HG03097 (cell line): ENCODE measurements around the gene ARHGEF1.

Experiments used
- ATAC-seq: cut with Tn5 transposase; IDR thresholded peaks from one replicate; pipeline ENCODE4 v1.9.1; 2021; ENCODE audit not compliant: unreplicated experiment, low FRiP score

ARHGEF1 gene

DNA sequence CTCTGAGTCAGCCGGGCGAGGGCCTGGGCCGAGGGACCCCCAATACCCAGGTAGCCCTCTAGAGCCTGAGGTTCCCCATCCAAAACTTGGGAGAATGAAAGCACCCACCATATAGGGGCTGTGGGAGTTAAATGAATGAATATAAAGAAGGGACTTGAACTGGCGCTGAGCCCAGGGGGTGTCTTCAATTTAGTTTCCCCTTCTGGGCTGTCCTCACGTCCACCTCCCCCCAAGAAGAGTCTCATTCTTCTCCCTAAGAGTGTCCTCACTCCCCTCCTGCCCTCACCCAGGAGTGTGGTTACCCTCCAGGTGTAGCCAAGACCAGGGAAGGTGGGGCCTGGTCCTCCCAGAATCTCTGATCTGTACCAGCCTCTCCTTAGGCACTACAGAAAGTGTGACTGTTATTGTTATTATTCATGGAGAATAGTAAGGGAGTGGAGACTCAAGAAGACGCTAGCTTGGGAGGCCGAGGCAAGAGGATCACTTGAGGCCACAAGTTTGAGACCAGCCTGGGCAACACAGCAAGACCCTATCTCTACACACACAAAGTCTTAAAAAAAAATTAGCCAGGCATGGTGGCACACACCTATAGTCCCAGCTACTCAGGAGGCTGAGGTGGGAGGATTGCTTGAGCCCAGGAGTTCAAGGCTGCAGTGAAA is 3.2 kb upstream of the ARHGEF1 start:
- no peak for ATAC-seq

- ATAC-seq, result no peak
Measured at GRCh38 chr19:41880329-41880708, 2.7 kb upstream of the ARHGEF1 start.

DNA sequence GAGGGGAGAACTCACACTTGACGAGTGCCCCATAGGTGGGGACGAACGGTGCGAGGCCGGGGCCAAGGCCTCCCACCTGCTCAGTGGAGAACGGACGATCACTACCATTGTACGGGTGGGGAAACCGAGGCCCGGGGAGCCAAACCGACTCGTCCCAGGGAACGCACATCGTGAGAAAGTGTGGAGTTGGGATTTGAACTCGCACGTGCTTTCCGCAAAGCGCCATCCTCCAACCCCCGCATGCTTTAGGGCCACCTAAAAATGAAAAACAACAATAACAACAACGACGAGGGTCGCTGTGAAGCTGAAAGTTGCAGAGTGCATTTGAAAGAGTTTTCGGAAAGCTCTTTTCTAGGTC is 458 bp downstream of the ARHGEF1 start:
- ATAC-seq, result no peak

DNA sequence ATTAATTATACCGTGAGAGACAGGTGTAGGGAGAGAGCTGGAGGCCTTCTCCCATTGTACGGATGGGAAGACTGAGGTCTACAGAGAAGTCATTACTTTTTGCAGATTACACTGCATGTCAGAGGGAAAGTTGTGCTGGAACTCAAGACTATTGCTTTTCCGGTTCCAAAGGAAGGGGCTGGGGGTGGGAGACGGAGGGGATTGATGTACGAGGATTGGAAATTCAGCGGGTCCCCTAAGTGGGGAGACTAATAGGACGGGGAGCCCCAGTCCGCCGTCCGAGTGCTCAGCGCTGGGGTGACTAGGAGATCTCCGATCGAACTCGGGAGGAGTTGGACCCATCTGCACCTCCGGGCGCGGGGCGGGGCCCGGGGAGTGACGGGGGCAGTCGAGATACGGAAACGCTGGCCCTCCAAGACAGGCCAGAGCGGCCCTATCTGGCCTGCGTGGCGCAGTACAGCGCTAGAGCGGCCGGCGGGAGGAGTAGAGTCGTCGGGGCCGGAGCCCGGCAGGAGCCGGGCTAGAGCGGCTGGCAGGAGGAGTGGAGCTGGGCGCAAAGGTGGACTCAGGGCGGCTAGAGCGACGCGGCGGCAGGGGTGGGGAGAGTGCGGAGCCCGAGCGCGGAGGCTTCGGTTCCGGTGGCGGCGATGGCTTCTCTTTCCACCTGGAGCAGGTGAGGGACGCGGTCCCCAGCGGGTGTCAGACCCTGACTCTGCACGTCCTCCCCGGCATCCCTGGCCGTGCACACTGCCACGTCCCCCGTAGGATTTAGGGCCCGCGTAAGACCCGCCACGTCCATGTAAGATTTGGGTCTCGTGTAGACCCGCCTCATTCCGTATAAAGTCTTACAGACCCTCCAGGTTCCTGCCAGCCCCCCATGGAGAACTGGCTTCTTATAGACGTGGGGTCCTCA is 1.1 kb downstream of the ARHGEF1 start:
- ATAC-seq, result peak; percentile 59

DNA sequence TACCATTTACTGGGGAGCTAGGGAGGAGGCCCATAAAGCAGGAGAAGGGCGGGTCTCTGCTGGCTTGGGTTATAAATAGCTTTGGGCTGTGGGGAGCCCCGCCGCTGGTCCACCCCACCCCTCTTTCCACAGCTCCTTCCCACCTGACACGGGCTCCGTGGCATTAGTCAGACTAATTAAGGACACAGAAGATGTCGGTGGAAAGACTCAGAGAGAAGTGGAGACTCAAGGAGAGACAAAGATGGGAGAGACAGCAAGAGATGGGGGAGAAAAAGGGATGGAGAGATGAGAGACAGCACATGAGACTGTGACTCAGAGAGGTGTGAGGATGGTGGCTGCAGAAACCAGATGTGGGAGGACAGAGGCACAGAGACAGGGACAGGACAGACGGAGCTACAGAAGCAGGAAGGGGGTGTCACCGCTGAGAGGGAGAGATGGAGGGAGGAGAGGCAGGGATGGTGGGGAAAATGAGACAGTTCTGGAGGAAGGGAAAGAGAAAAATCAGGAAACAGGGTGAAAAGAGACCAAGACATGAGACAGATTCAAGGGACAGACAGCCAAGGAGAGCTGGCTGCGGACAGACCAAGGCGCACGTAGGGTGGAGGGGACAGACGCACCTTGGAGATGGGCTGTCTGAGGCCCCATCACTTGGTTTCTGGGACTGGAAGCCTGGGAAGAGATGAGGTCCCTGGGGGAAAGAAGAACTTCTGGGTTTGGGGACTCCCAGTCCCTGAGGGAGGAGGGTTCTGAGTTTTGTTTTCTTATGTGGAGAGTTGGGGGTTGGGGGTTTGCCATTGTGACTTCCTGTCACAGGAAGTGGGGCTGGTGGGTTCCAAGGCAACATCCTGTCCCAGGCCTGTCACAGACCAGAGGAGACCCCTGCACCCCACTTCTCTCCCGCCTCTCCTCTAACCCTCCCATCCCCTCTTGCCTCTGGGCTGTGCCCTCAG is 4.1 kb downstream of the ARHGEF1 start:
- no peak for ATAC-seq

DNA sequence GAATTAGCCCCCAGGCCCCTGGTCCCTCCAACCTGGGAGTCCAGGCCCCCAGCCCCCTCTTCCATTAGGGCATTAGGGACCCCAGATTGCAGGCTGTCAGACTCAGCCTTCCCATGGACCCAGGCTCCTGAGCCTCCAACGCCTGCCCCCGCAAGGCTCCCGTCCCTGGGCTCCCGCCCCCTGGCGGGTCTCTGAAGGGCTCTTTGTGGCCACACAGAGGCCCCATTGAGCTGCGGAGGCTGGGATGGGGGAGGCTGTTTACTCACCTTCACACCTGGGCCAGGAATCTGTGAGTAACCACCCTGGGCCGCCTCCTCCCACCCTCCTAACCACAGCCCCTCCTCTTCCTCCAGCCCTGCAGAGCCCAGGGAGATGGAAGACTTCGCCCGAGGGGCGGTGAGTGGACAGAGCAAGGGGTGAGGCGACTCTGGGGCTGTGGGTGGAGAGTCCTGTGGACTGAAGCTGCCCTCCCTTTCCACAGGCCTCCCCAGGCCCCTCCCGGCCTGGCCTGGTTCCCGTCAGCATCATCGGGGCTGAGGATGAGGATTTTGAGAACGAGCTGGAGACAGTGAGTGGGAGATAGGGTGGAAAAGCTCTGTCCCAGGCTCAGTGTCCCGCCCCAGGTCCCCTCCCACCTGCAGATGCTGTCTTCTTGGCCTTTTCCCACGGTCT is 4.9 kb downstream of the ARHGEF1 start:
- ATAC-seq, result no peak

DNA sequence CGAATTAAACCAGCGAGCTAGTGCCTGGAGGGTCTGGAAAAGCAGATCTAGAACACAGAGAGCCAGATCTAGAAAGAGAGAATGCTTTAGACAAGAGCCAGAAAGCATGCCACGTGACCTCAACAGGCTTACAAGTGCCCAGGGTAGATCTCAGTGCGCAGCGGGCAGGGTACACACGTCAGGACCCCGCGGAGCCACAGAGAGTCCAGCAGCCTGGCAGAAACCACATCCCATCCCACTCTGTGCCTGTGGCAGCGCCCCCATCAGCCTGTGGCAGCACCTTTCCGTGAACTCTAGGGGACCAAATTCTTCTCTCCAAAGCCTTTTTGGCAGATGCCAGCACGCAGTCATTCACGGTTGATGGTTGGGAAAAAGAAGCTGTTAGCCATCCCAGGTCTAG is 5.9 kb downstream of the ARHGEF1 start:
- no peak for ATAC-seq

DNA sequence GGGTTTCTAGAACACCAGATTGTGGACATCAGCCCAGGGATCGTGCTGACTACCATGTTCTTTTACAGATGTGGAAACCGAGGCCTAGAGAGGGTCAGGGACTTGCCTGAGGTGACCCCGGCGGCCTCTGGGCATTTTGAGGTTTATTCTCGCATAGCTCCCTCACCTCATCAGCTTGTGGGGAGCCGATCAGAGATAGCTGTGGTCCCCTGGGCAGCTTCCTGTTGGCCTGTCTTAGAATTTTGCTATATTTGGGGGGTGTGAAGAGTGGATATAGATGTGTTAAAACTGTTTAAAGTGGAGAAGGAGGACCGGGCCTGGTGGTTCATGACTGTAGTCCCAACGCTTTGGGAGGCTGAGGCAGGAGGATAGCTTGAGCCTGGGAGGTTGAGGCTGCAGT is 6.9 kb downstream of the ARHGEF1 start:
- no peak for ATAC-seq

DNA sequence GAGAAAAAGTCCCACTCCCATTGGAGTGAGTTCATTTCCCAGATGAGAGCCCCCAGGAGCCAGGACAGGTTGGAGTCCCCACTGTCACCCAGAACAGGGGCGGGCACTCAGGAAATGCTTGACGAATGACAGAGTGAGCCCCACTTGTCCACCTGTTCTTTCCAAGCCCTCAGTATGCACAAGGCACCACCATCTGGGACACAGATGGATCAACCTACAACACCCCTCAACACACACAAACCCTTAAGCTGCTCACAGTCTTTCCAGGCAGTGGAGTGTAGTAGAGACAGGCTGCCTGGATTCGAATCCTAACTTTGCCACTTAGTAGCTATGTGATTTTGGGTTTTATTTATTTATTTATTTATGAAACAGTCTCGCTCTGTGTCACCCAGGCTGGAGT is 8.0 kb downstream of the ARHGEF1 start:
- ATAC-seq, result no peak

GRCh38 chr19:41892173-41892902 is 9.4 kb downstream of the ARHGEF1 start:
- ATAC-seq, result no peak

DNA sequence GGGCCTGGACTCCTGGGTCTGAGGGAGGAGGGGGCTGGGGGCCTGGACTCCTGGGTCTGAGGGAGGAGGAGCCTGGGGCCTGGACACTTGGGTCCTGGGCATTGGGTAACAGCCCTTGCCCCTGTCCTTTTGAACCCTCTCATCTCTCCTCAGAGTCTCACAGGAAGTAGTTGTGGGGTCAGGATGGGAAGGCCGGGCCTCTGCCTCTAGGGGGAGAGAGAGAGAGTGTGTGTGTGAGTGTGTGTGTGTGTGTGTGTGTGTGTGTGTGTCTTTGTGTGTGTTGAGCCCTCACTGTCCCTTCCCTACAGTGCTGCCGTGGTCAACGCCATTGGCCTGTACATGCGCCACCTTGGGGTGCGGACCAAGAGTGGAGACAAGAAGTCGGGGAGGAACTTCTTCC is 10.9 kb downstream of the ARHGEF1 start:
- ATAC-seq, result no peak

DNA sequence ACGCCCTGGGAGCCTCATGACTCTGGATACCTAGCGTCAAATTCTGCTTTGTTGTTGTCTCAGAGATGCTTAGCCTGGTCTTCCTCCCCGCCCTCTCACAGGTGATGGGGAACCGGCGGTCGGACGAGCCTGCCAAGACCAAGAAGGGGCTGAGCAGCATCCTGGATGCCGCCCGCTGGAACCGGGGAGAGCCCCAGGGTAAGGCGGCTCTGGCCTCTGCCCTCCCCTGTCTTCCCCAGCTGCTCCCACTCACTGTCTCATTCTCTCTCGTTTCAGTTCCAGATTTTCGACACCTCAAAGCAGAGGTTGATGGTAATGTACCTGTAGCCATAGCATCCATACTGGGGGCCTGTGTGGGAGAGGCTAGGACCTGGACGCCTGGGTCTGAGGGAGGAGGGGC is 11.4 kb downstream of the ARHGEF1 start:
- no peak for ATAC-seq

GRCh38 chr19:41895745-41896580 is 13.0 kb downstream of the ARHGEF1 start:
- no peak for ATAC-seq

DNA sequence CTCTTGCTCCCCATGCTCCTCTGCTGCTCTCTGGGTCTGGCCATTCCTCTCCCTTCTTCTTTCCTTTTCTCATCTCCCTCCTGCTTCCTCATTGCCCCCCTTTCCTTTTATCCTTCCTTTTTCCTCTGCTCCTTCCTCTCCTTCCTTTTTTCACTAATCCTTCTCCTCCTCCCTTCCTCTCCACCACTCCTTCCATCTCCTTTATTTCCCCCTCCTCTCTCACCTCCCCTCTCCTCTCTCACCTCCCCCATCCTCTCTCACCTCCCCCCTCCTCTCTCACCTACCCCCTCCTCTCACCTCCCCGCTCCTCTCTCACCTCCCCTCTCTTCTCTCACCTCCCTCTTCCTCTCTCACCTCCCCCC is 13.6 kb downstream of the ARHGEF1 start:
- no peak for ATAC-seq

GRCh38 chr19:41897181-41897580 is 14.2 kb downstream of the ARHGEF1 start:
- ATAC-seq, result no peak

DNA sequence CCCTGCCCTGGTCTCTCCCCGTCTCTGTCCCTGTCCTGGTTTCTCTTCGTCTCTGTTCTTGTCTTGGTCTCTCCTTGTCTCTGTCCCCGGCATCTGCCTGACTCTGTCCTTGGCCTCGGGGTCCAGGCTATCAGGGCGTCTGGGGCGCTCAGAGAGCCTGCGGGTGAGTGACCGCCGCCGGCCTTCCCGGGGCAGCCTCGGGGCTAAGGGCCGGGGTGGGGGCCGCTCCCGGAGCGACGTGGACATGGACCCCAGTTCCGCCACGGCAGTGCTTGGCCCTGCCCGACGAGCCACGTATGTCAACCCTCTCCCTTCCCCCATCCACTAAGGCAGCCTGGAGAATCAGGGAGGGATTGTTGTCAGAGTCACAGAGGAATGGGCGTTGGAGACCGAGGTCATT is 14.8 kb downstream of the ARHGEF1 start:
- no peak for ATAC-seq

GRCh38 chr19:41898235-41898634 is 15.3 kb downstream of the ARHGEF1 start:
- ATAC-seq, result no peak

DNA sequence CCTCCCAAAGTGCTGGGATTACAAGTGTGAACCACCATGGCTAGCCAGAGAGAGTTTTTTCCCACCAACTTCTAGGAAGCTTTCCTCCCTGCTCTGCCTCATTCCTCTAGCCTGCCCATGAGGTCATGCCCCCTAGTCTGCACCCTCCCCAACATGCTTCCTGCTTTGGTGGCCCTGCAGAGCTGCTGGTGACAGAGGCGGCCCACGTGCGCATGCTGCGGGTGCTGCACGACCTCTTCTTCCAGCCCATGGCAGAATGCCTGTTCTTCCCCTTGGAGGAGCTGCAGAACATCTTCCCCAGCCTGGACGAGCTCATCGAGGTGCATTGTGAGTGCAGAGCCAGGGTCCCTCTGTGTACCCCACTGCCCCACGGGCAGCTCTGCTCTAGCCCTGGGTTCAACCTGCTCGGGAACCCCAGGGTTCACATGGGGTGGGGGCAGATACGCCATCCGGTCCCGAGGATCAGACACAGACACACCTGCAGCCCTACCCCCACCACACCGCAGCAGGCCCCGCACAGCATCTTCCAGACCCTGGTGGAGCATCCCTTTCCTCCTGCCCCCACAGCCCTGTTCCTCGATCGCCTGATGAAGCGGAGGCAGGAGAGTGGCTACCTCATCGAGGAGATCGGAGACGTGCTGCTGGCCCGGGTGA is 18.9 kb downstream of the ARHGEF1 start:
- no peak for ATAC-seq

DNA sequence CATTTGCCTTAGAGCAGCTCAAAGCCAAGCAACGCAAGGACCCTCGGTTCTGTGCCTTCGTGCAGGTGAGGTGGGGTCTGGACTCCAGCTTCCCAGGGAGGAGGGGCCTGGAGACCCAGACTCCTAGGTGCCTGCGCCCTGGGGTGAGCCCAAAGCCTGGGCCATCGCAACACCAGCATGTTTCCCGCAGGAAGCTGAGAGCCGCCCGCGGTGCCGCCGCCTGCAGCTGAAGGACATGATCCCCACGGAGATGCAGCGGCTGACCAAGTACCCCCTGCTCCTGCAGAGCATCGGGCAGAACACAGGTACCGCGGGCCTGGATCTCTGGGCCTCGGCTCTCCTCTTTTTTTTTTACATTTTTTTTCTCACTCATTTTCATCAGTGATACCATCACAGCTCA is 19.6 kb downstream of the ARHGEF1 start:
- no peak for ATAC-seq
